Measurements from ENCODE around the gene CEP170B.

GRCh38 chr14:104877066-104877805 is 12.2 kb downstream of the CEP170B start:
- TF ChIP-seq CTCF (IDR thresholded peaks at IDR 0.05; ENCODE audit: insufficient read depth, low read depth, low read length) (no peak), EZH2 (IDR thresholded peaks at IDR 0.05; ENCODE audit: insufficient read depth, low read length) (no peak)

Measured in astrocyte (in vitro differentiated cells and primary cell).